GM12878 (cell line): ENCODE results near the gene KIF5A. TPM values are rescaled to one million over a fixed set of nuclear protein-coding genes. Genes with fewer than 3 reads are reported as not detected.

ENCODE experiments used
- ATAC-seq: fragments of 200-7000 bp; cut with Tn5 transposase; 3 replicates; pipeline ENCODE4 v1.9.1; 2020; ENCODE audit warnings: mild to moderate bottlenecking, moderate library complexity
- BruUV-seq: library from RNA; stranded (reverse); fragments of 400-500 nt; replicated peaks from 2 replicates; lab custom pipeline; 2021; lab: Mats Ljungman, UMichigan
- CTCF ChIA-PET: fragments of 300-600 bp; sonication (Branson Sonifier 250); formaldehyde crosslinking; extraction: SDS; loops from one replicate; lab custom pipeline; 2021; ENCODE audit warnings: inconsistent platforms; lab: Yijun Ruan, JAX
- POLR2A ChIA-PET: fragments of 350-600 bp; formaldehyde crosslinking; extraction: SDS; loops from one replicate; lab custom pipeline; 2021; ENCODE audit warnings: inconsistent platforms; lab: Charles Lee
- RAD21 ChIA-PET: fragments of 300-600 bp; sonication (Branson Sonifier 250); formaldehyde crosslinking; loops from one replicate; lab custom pipeline; 2023; ENCODE audit warnings: antibody characterized with exemption; ENCODE audit not compliant: unreplicated experiment; lab: Charles Lee
- SMC1A ChIA-PET: fragments of 300-600 bp; sonication (Branson Sonifier 250); formaldehyde crosslinking; loops from one replicate; lab custom pipeline; 2023; ENCODE audit not compliant: unreplicated experiment, uncharacterized antibody; lab: Charles Lee
- DNase-seq: peaks from one replicate; pipeline ENCODE4 v3.0.0-alpha.2; 2011; ENCODE audit warnings: low read depth, low spot score
- FAIRE-seq: peaks from 3 replicates; lab custom pipeline; 2011; peaks lifted over from hg19 to GRCh38; lab: Jason Lieb, UNC
- H2AFZ ChIP-seq: 2 replicates; pipeline ENCODE4 v1.6.0; 2011; ENCODE audit warnings: low read depth, low read length, control low read depth; ENCODE audit not compliant: control insufficient read depth
- H3K27ac ChIP-seq: 2 replicates; pipeline ENCODE4 v1.5.1; 2011; ENCODE audit warnings: control low read depth; ENCODE audit not compliant: control insufficient read depth, insufficient read depth
- H3K27me3 ChIP-seq, 2 experiments: replicated peaks in 1 of 2; 2 replicates each; pipeline versions ENCODE4 v1.6.0 to v1.6.1; 2011; ENCODE audit warnings: low read length in 1 of 2; ENCODE audit not compliant: control insufficient read depth in 2 of 2, insufficient read depth in 2 of 2
- H3K36me3 ChIP-seq, 2 experiments: 2 replicates each; pipeline ENCODE4 v1.5.1; 2011; ENCODE audit warnings: low read length in 1 of 2; ENCODE audit not compliant: control insufficient read depth in 2 of 2, insufficient read depth in 2 of 2
- H3K4me1 ChIP-seq: 2 replicates; pipeline ENCODE4 v1.6.1; 2011; ENCODE audit warnings: mild to moderate bottlenecking, low read length, moderate library complexity, mixed read lengths; ENCODE audit not compliant: control insufficient read depth, insufficient read depth
- H3K4me2 ChIP-seq: 2 replicates; pipeline ENCODE4 v1.6.0; 2011; ENCODE audit warnings: control low read depth; ENCODE audit not compliant: control insufficient read depth, insufficient read depth
- H3K4me3 ChIP-seq: fragments of 200-600 bp; sonication (generic); 2 replicates; pipeline ENCODE4 v1.5.1; 2016
- H3K79me2 ChIP-seq: 2 replicates; pipeline ENCODE4 v1.6.0; 2011; ENCODE audit warnings: low read length; ENCODE audit not compliant: control insufficient read depth, insufficient read depth
- H3K9ac ChIP-seq: 2 replicates; pipeline ENCODE4 v1.8.0; 2011; ENCODE audit warnings: low read length, control low read depth, mixed read lengths; ENCODE audit not compliant: control insufficient read depth, insufficient read depth
- H3K9me3 ChIP-seq: replicated peaks from 3 replicates; pipeline ENCODE4 v1.5.1; 2011; ENCODE audit warnings: mild to moderate bottlenecking, low read length; ENCODE audit not compliant: control insufficient read depth, insufficient read depth
- H4K20me1 ChIP-seq: 2 replicates; pipeline ENCODE4 v1.6.0; 2011; ENCODE audit not compliant: control insufficient read depth, insufficient read depth
- BCL11A ChIP-seq: IDR thresholded peaks from 2 replicates; pipeline ENCODE4 v1.6.1; 2011; ENCODE audit warnings: low read depth, low read length
- BHLHE40 ChIP-seq, 2 experiments: fragments of 450-650 bp in 1 of 2; IDR thresholded peaks; 2 replicates each; pipeline ENCODE4 v1.6.1; 2011 to 2017; ENCODE audit warnings: low read depth in 2 of 2, borderline replicate concordance in 1 of 2, improper control_type of control experiment in 1 of 2, low read length in 1 of 2, mild to moderate bottlenecking in 1 of 2
- MEF2A ChIP-seq: IDR thresholded peaks from 2 replicates; pipeline ENCODE4 v1.6.1; 2011; ENCODE audit warnings: low read depth, mild to moderate bottlenecking, low read length, moderate library complexity; ENCODE audit not compliant: insufficient read depth
- NR2F1 ChIP-seq: fragments of 450-650 bp; conservative IDR thresholded peaks from 2 replicates; pipeline ENCODE4 v1.6.1; 2017; ENCODE audit warnings: mild to moderate bottlenecking
- POLR2A ChIP-seq: IDR thresholded peaks from 2 replicates; pipeline ENCODE4 v1.6.1; 2011; ENCODE audit warnings: low read depth, mild to moderate bottlenecking, low read length
- RAD51 ChIP-seq: fragments of 450-650 bp; IDR thresholded peaks from 2 replicates; pipeline ENCODE4 v1.6.1; 2016; ENCODE audit warnings: moderate library complexity, mild to moderate bottlenecking, inconsistent platforms
- TAF1 ChIP-seq: IDR thresholded peaks from 2 replicates; pipeline ENCODE4 v1.6.1; 2011; ENCODE audit warnings: mild to moderate bottlenecking, low read depth, low read length, borderline replicate concordance
- WGBS: methylation state at CpG from one replicate; pipeline ENCODE4 v1.1.6; 2016; ENCODE audit warnings: low lambda C conversion rate; ENCODE audit not compliant: insufficient replicate concordance, insufficient coverage; ENCODE audit errors: missing lambda C conversion rate; 5-methylcytosine and 5-hydroxymethylcytosine counted together
- in situ Hi-C: fragments of 300-500 bp; cut with MboI; formaldehyde crosslinking; loops from 9 replicates; pipeline ENCODE4 v1.14.3; 2018; ENCODE audit warnings: mixed read lengths
- intact Hi-C: fragments of 100-400 bp; cut with micrococcal nuclease; formaldehyde crosslinking; loops from one replicate; pipeline ENCODE4 v1.14.2; 2022; ENCODE audit not compliant: unreplicated experiment
- polyA plus RNA-seq, 11 experiments: library from polyadenylated mRNA; depleted of rRNA in 4 of 11; unstranded in 6 of 11; stranded (reverse) in 5 of 11; fragments of >200 nt; fragmentation: Nextera tagmentation in 4 of 11; fragmentation: Illumina TruSeq in 1 of 11; extraction: Ambion mirVana in 4 of 11; extraction: Trizol in 1 of 11; gene quantifications; 1 replicate in 1 of 11; 2 replicates in 10 of 11; pipeline versions ENCODE4 v1.2.1 to v1.2.3, GENCODE V29; 2011 to 2016; ENCODE audit warnings: inconsistent platforms in 2 of 11, missing spikeins in 2 of 11, low read depth in 1 of 11
- total RNA-seq, 4 experiments: library from RNA; depleted of rRNA in 3 of 4; stranded (reverse); fragments of >200 nt in 3 of 4; fragmentation: Illumina TruSeq in 1 of 4; extraction: Trizol in 1 of 4; gene quantifications; 2 replicates each; pipeline versions ENCODE4 v1.2.1 to v1.2.3, GENCODE V29; 2013 to 2021
- TF ChIP-seq, protein P1 (sequence below): fragments of 450-650 bp; IDR thresholded peaks from 2 replicates; pipeline ENCODE4 v1.6.1; 2017; ENCODE audit warnings: borderline replicate concordance
- TF ChIP-seq, protein P2 (sequence below): IDR thresholded peaks from 2 replicates; pipeline ENCODE4 v1.6.1; 2012; ENCODE audit warnings: low read depth, low read length, improper control_type of control experiment
- TF ChIP-seq, protein P3 (sequence below): fragments of 150-350 bp; IDR thresholded peaks from 2 replicates; pipeline ENCODE4 v1.6.1; 2014; ENCODE audit warnings: mild to moderate bottlenecking, low read depth, low read length
- TF ChIP-seq, protein P4 (sequence below): IDR thresholded peaks from 2 replicates; pipeline ENCODE4 v1.6.1; 2011; ENCODE audit warnings: low read depth, mild to moderate bottlenecking, low read length, moderate library complexity, borderline replicate concordance; ENCODE audit errors: extremely low read depth
- TF ChIP-seq, protein P5 (sequence below): IDR thresholded peaks from 2 replicates; pipeline ENCODE4 v1.6.1; 2011; ENCODE audit warnings: borderline replicate concordance, low read depth, mild to moderate bottlenecking, moderate library complexity, mixed read lengths, low read length; ENCODE audit not compliant: insufficient read depth; ENCODE audit errors: extremely low read length
- TF ChIP-seq, protein P6 (sequence below): fragments of 150-350 bp; IDR thresholded peaks from 2 replicates; pipeline ENCODE4 v1.6.1; 2016; ENCODE audit warnings: low read depth, low read length

KIF5A gene
- total and polyA plus RNA-seq, 10 of the 15 experiments (the other 5 are each of a cell fraction or from before 2014, with no cell fraction given), result 0.35 to 2.9 (median 0.97) TPM

DNA sequence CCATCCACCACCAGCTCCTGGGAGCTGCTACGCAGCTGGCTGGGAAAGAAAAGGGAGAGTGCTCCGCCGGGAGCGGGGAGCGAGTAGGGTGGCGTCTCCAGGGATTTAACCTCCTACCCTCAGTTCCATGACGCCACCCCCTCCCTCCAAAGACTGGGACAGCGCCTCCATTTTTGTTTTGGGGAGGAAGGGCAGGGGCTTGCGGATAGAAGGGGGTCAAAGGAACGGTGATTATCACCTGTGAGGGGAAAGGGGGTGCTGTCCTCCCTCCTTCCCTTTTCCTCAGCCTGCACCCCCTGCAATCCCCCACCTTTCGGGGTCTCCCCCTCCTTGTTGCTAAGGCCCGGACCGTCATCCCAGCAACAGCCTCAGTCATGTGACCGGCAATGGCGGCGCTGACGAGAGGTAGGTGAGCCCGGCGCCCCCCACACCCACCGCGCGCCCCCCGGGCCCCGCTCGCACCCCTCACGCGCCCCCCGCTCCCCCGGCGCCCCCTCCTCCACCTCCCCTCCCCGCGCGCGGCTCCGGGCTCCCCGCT, 54.7 kb downstream of the KIF5A start, which contains the start of gene DTX3:
Gene DTX3 (plus strand): TSS at position 371 of the 538 bp plus-strand sequence. CDS start 1,694 bp downstream, outside the sequence.
- no peak for DNase-seq
- H4K20me1 ChIP-seq, result no peaks in the 10 kb centered on the region
- peak; percentile 71 for ATAC-seq
- H3K9me3 ChIP-seq, result no peaks in the 10 kb centered on the region
- ChIA-PET CTCF (no interaction called here), RAD21 (no interaction called here), POLR2A (interaction anchor here (0.5 to 2.5 kb wide), 3 partner anchors 10 to 87 kb away, joined by 3 to 13 read pairs (median 3); no protein-coding TSS in a partner anchor), SMC1A (no interaction called here)
- H3K4me1 ChIP-seq, result peaks cover 4% of the 10 kb centered on the region; the same call in 1 of the 2 replicates
- no peaks in the 10 kb centered on the region for H3K79me2 ChIP-seq
- H3K27ac ChIP-seq, result peak within 1 kb of the TSS; percentile 56
- FAIRE-seq, result no peak
- WGBS, result 8% methylated on average over 13 of the region's 36 CpGs
- in situ Hi-C loops, result no loop called here
- no peaks in the 10 kb centered on the region for H3K27me3 ChIP-seq
- peak within 1 kb of the TSS; percentile 97 for H2AFZ ChIP-seq
- intact Hi-C loops, result no loop called here
- H3K36me3 ChIP-seq, result peaks cover 0 to 3% of the 10 kb centered on the region in 2 experiments; a peak in 2 of 4 replicates
- peak within 1 kb of the TSS; percentile 86 for H3K4me2 ChIP-seq
- peak within 1 kb of the TSS; percentile 83 for H3K4me3 ChIP-seq
- peak within 1 kb of the TSS; percentile 75 for H3K9ac ChIP-seq
- BruUV-seq, result no TSS peak
- TF ChIP-seq POLR2A (peak; percentile 75), NR2F1 (no peak), MEF2A (no peak), TAF1 (peak; percentile 45; the same call in 1 of the 2 replicates), RAD51 (peak; percentile 58; the same call in 1 of the 2 replicates), BCL11A (no peak), BHLHE40 (IDR thresholded peaks at IDR 0.05; ENCODE audit: borderline replicate concordance in 1 of 2, low read depth in 2 of 2, low read length in 1 of 2) (0 out of 4 replicates have a peak, but pooled peaks of 1 of the 2 experiments have one; percentile 38)
- TF ChIP-seq, protein P1, sequence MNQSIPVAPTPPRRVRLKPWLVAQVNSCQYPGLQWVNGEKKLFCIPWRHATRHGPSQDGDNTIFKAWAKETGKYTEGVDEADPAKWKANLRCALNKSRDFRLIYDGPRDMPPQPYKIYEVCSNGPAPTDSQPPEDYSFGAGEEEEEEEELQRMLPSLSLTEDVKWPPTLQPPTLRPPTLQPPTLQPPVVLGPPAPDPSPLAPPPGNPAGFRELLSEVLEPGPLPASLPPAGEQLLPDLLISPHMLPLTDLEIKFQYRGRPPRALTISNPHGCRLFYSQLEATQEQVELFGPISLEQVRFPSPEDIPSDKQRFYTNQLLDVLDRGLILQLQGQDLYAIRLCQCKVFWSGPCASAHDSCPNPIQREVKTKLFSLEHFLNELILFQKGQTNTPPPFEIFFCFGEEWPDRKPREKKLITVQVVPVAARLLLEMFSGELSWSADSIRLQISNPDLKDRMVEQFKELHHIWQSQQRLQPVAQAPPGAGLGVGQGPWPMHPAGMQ, result no peak
- TF ChIP-seq, protein P2, sequence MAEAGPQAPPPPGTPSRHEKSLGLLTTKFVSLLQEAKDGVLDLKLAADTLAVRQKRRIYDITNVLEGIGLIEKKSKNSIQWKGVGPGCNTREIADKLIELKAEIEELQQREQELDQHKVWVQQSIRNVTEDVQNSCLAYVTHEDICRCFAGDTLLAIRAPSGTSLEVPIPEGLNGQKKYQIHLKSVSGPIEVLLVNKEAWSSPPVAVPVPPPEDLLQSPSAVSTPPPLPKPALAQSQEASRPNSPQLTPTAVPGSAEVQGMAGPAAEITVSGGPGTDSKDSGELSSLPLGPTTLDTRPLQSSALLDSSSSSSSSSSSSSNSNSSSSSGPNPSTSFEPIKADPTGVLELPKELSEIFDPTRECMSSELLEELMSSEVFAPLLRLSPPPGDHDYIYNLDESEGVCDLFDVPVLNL, result no peak
- TF ChIP-seq, protein P3, sequence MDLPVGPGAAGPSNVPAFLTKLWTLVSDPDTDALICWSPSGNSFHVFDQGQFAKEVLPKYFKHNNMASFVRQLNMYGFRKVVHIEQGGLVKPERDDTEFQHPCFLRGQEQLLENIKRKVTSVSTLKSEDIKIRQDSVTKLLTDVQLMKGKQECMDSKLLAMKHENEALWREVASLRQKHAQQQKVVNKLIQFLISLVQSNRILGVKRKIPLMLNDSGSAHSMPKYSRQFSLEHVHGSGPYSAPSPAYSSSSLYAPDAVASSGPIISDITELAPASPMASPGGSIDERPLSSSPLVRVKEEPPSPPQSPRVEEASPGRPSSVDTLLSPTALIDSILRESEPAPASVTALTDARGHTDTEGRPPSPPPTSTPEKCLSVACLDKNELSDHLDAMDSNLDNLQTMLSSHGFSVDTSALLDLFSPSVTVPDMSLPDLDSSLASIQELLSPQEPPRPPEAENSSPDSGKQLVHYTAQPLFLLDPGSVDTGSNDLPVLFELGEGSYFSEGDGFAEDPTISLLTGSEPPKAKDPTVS, result no peak
- TF ChIP-seq, protein P4, sequence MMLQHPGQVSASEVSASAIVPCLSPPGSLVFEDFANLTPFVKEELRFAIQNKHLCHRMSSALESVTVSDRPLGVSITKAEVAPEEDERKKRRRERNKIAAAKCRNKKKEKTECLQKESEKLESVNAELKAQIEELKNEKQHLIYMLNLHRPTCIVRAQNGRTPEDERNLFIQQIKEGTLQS, result 0 out of 2 replicates have a peak, but pooled peaks have one; percentile 7
- TF ChIP-seq, protein P5, sequence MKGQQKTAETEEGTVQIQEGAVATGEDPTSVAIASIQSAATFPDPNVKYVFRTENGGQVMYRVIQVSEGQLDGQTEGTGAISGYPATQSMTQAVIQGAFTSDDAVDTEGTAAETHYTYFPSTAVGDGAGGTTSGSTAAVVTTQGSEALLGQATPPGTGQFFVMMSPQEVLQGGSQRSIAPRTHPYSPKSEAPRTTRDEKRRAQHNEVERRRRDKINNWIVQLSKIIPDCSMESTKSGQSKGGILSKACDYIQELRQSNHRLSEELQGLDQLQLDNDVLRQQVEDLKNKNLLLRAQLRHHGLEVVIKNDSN, result peak; percentile 84
- TF ChIP-seq, protein P6, sequence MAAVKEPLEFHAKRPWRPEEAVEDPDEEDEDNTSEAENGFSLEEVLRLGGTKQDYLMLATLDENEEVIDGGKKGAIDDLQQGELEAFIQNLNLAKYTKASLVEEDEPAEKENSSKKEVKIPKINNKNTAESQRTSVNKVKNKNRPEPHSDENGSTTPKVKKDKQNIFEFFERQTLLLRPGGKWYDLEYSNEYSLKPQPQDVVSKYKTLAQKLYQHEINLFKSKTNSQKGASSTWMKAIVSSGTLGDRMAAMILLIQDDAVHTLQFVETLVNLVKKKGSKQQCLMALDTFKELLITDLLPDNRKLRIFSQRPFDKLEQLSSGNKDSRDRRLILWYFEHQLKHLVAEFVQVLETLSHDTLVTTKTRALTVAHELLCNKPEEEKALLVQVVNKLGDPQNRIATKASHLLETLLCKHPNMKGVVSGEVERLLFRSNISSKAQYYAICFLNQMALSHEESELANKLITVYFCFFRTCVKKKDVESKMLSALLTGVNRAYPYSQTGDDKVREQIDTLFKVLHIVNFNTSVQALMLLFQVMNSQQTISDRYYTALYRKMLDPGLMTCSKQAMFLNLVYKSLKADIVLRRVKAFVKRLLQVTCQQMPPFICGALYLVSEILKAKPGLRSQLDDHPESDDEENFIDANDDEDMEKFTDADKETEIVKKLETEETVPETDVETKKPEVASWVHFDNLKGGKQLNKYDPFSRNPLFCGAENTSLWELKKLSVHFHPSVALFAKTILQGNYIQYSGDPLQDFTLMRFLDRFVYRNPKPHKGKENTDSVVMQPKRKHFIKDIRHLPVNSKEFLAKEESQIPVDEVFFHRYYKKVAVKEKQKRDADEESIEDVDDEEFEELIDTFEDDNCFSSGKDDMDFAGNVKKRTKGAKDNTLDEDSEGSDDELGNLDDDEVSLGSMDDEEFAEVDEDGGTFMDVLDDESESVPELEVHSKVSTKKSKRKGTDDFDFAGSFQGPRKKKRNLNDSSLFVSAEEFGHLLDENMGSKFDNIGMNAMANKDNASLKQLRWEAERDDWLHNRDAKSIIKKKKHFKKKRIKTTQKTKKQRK, result no peak
